IPS-18c (cell line): Measurements from ENCODE around the gene STX10.
"Not testable (repeated sequence)": the region's sequence is repeated elsewhere in the genome, so short reads cannot be mapped to it uniquely, and the experiment has no call there.

Experiments used
- H3K4me3 ChIP-seq: 2 replicates; pipeline ENCODE4 v1.7.0; 2013; ENCODE audit warnings: low read depth, mild to moderate bottlenecking, low read length, moderate library complexity; ENCODE audit not compliant: insufficient read depth
- H3K9me3 ChIP-seq: one replicate; pipeline ENCODE4 v1.6.1; 2013; ENCODE audit warnings: mild to moderate bottlenecking, low read length, moderate library complexity; ENCODE audit not compliant: control insufficient read depth, insufficient read depth

The STX10 gene

DNA sequence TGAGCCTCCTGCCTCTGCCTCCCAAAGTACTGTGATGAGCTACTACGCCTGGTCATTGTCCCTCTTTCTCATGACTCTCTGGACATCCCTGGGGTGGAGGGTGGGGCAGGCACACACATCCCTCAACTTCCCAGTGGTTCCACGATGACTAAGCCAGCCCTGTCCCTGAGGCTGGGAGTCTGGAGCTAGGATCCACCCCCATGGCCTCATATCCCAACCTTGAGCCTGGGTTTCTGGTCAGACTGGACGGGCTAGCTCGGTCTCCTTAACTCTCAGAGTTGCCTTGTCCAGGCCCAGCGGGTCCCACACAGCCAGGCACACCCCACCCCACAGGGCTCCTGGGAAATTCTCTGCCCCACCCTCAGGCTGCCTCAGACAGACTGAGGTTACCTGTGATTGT, 19.6 kb upstream of the STX10 start:
- Histone ChIP-seq H3K4me3 (no peak overlapping the region), H3K9me3 (no peaks in the 10 kb centered on the region)

DNA sequence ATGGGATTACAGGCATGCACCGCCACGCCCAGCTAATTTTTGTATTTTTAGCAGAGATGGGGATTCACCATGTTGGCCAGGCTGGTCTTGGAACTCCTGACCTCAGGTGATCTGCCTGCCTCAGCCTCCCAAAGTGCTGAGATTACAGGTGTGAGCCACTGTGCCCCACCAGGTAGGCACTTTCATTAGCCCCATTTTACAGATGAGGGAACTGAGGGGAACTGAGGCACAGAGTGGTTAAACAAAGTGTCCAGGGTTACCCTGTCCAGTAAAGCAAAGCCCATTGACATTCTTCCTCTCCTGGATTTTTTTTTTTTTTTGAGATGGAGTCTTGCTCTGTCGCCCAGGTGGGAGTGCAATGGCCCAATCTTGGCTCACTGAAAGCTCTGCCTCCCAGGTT, 16.0 kb upstream of the STX10 start:
- H3K4me3 ChIP-seq, H3K9me3 ChIP-seq: not testable (repeated sequence)

DNA sequence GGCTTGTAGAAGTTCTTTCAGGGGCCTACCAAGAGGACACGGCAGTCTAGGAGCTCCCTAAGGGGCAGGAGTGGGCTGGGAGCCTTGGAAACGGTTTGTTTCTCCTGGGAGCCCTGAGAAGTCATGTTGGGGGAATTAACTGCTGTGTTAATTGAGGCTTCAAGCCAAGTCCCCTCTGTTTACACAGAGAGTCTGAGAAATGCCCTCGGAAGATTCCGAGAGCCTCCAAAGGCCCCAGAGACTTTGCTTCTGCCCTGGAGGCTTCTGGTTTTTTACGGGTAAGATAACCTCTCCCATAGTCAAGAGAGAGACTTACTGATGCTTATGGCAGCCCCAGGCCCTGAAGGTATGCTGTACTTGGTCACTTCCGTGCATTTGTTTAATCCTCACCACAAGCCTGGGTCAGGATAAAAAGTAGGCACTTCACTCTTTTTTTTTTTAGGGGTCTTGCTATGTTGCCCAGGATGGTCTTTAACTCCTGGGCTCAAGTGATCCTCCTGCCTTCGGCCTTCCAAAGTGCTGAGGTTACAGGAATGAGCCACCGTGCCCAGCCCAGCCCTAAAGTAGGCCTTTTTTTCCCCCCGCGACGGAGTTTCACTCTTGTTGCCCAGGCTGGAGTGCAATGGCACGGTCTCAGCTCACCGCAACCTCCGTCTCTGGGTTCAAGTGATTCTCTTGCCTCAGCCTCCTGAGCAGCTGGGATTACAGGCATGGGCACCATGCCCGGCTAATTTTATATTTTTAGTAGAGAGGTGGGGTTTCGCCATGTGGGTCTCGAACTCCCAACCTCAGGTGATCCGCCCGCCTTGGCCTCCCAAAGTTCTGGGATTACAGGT, 15.2 kb upstream of the STX10 start:
- Histone ChIP-seq H3K9me3 (no peaks in the 10 kb centered on the region), H3K4me3 (peak overlapping the region; percentile 34)

DNA sequence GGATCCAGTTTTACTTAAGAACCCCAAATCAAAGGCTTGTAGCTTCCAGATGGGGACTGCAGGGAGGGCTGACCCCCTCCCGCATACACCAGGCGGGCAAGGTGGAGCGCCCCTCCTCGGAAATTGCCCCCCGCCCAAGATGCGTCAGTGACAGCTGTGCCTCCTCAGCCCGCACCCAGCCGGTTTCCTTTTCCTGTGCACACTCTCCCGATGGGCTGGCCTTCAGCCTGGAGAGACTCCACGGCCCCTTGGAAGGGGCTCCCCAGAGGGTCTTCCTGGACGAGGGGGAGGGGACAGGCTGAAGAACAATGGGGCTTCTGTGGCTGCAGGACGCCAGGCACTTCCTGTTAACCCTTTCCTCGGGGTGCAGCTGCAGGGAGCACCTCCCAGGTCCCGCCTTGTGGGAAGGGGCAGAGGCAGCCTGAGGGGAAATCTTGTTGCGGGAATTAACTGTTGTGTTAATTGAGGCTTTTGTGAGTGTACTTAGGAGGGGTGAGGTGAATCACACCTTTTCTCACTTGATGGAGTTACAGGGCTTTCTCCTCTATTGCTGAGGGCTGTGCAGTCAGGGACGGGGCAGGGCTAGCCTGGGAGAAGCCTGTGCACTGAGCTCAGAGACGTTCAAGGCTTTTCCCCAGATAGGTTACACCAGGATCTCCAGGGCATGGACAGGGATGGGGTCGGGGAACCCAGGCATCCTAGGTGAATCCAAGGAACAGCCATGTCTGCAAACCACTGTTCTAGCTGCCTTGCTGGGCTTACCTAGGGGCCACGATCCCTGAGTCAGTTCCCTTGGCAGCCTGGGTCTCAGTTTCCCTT, 14.4 kb upstream of the STX10 start:
- Histone ChIP-seq H3K9me3 (no peaks in the 10 kb centered on the region), H3K4me3 (peak overlapping the region; percentile 40)

DNA sequence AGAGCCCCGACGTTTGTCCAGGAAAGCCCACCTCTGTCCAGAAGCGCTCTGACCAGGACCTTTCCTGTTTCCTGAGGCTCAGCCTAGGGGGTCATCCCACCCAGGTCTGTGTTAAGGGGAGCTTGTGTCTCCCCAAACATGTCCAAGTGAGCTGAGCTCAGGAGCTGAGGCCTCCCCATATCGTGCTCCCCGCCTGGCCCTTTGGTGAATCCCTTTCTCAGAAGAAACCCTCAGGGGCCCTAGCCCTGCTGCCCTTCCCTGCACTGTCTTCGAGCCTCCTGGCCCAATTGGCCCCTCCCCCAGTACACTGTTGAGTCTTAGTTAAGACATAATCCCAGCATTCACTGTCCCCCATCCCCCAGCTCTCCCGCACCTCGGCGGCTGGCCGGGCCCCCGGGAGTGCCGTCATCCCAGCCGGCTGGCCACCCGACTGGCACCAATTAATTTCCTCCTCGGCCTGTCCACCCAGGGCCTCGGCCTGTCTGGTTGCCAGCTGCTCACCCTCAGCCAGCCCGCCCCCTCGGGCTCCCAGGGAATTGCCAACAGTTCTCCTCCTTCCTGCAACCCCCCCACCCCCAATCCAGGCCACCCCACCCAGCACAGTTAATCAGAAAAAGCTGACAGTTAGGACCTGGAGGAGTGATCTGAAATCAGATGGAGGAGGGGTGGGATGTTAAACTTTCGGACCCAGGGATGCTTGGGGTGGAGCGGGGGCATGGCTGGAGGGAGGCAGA, 13.6 kb upstream of the STX10 start:
- H3K4me3 ChIP-seq = peak overlapping the region; percentile 63
- H3K9me3 ChIP-seq = no peaks in the 10 kb centered on the region

DNA sequence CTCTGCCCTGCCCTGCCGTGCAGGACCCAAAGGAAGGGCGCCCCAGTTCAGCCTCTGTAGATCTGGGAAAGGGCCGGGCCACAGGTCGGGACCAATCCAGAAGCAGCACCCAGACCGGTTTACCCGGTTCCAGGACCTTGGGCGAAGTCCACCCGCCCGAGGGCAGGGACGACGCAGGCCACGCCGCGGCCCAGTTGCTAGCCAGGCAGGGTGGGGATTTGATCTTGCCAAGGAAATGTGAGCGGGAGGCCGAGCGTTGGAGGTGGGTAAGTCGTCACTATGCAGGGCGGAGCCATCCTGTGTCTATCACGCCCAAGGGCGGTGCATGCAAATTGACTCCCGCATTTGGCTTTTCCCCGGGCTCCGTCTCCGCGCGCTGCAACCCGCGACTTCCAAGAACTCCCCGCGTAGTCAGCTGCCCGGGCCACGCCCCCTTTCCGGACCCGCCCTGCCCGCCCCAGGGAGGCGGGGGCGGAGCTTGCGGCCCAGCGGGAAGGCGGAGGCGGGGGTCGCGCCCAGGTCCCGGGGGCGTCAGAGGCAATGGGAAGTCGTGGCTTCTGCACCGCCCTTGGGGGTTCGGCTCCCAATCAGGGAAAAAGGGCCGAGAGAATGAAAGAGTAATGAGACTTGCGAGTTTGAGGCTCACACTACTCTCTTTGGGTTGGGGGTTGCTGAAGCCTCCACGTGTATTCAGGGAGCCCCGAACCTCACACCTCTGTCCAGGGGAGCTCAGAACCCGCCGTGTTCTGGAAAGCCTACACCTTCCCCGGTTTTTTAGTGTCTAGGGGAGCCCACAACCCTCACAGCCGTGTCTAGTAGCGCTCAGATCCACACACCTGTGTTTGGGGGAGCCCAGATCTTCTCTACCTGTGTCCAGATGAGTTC, 12.8 kb upstream of the STX10 start:
- Histone ChIP-seq H3K9me3 (no peaks in the 10 kb centered on the region), H3K4me3 (peak overlapping the region; percentile 63)

DNA sequence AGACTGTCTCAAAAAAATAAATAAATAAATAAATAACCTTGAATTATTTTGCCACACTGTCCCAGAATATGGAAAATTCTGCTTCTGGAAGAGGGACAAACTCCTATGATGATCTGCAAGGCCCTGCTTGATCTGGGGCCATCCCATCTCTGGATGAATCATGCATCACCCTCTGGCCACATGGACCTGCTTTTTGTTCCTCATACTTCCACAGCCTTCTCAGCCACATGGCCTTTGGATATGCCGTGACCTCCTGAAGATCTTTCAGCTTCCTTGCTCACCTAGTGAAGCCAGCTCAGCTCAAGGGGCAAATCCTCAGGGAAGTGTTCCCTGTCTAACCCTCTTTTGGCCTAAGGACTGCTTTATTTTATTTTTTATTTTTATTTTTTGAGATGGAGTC, 10.4 kb upstream of the STX10 start:
- Histone ChIP-seq H3K9me3 (no peaks in the 10 kb centered on the region), H3K4me3 (no peak overlapping the region)

DNA sequence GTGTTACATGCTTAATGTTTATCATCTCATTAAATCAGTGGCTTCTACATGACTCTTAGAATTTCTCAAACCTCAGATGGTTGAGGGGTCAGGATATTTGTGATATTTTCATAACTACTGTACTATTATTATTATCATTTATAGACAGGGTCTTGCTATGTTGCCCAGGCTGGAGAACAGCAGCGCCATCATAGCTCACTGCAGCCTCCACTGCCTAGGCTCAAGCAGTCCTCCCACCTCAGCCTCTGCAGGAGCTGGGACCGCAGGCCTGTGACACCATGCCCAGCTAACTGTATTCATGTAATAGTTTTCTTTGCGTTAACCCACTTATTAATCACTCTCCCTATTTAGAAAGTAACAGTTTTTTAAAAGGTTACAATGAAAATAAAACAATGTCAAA, 9.5 kb upstream of the STX10 start:
- no peak overlapping the region for H3K4me3 ChIP-seq
- no peaks in the 10 kb centered on the region for H3K9me3 ChIP-seq

DNA sequence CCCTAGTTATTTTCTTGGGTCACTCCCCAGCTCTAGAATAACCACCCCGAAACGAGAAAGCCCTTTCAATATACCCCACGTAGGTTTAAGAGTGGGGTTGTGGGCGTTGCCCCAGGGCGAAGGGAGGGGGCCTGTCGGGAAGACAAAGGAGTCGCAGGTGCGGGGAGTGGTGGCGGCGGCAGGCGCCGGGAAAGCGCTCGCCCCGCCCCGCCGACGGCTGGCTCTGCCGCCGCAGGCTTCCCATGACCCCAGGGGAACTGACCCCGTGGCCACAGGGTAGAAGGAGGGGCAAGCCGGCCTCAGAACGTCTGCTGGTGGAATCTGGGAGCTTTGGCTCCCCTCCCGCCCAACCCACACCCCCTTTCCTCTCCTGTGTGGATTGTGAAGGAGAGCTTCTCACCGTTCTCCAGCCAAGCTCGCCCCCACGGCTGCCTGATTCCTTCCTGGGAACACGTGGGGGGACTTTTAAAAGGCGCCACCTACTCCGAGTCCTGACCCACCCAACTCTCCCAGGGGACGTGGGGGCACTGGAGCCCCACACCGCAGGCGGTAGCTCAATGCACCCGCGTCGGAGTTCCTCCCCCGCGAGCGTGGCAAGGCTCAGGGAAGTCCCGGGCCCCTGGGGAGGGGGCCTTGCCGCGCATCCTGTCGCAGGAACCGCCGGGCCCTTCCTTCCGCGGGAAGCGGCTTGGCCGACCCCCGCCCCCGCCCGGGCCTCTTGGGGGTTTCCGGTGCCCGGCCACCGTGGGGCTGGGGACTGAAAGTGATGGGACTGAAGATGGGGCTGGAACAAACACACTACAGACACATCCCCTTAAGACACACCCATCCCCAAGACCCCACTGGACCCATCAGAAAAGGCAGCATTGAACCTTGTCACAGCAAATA, 5.5 kb upstream of the STX10 start:
- Histone ChIP-seq H3K4me3 (peak overlapping the region; percentile 90), H3K9me3 (peaks cover 5% of the 10 kb centered on the region)

DNA sequence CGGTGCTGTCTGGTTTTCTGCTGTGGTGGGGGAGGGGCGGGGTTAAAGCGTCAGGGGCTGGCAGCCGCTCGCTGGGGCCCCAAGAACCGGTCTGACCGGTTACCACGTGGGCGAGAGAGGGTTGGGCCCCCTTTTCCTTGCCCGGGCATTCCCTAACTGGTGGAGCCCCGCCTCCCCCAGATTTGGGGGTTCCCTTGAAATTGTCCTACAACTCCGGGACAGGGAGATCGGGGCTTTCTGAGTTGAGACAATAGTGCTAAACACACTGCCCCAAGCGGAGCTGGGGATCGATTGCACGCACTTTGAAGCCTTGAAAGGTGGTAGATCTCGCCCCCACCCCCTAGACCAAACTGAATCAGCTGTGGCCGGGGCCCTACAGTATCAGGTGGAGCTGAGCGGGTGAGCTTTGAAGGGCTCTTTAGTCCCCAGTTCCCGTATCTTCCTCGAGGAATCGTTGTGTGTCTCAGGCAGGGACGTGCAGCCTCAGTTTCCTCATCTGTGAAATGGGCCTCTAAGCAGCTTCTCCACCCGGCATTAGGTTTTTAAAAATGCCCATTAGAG, 4.8 kb upstream of the STX10 start:
- Histone ChIP-seq H3K9me3 (peaks cover 5% of the 10 kb centered on the region), H3K4me3 (peak overlapping the region; percentile 90)

DNA sequence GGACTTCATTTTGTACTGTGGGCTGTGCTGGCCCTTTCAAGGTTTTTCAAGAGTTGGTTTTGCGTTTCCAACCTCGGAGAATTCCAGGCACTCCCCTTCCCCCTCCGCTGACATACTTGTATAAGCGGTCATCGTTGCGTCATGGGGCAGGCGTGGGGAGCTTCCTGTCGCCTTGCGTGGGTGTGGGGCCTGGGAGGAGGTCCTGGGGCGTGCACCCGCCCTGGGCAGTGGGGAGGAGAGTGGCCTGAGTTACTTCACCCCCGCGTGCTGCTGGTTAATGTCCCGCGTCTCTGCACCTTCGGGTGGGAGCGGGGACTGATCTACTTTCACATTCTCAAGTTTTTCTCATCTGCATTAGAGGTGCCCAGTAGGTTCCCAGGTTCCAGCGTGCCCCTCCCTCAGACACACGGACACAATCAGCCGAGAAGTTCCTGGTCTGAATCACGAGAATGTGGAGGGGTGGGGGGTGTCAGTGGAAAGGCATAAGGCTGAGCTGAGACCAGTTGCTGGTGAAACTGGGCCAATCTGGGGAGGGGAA, 4.1 kb upstream of the STX10 start:
- H3K4me3 ChIP-seq = peak overlapping the region; percentile 90

DNA sequence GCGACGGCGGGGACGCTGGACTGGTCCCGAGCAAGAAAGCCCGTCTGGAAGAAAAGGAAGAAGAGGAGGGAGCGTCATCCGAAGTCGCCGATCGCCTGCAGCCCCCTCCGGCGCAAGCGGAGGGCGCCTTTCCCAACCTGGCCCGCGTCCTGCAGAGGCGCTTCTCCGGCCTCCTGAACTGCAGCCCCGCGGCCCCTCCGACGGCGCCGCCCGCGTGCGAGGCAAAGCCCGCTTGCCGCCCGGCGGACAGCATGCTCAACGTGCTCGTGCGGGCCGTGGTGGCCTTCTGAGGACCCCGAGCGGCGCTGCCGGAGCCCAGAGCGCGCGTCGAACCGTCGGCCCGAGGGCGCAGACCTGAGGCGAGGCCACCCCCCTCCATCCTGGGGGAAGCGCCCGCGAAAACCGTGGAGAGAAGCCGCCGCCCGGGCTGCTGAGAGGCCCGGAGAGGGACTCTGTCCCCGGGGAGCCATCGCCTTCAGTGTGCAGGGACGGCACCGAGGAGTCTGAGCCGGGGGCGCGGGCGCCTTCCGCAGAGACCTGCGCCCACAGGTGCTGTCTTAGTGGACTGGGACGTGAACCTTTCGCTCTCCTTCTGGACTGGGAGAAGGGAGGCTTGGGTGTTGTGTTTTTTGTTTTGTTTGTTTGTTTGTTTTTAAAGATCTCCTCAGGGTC, 3.5 kb upstream of the STX10 start:
- peaks cover 5% of the 10 kb centered on the region for H3K9me3 ChIP-seq
- H3K4me3 ChIP-seq = peak overlapping the region; percentile 90

More for the DNA sequence above, 4.1 kb upstream of the STX10 start:
- H3K9me3 ChIP-seq = peaks cover 5% of the 10 kb centered on the region

DNA sequence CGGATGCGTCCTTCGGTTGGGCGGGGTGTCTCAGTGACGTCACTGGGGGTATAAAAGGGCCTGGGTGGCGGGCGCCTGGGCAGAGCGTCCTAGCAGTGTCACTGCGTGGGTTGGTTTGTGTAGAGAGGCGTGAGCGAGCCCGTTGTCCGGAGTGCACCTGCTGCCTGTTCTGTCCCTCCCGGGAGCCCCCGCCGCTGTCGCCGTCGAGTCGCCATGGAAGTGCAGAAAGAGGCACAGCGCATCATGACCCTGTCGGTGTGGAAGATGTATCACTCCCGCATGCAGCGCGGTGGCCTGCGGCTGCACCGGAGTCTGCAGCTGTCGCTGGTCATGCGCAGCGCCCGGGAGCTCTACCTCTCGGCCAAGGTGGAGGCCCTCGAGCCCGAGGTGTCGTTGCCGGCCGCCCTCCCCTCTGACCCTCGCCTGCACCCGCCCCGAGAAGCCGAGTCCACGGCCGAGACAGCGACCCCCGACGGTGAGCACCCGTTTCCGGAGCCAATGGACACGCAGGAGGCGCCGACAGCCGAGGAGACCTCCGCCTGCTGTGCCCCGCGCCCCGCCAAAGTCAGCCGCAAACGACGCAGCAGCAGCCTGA, 2.9 kb upstream of the STX10 start:
- peak overlapping the region; percentile 90 for H3K4me3 ChIP-seq

DNA sequence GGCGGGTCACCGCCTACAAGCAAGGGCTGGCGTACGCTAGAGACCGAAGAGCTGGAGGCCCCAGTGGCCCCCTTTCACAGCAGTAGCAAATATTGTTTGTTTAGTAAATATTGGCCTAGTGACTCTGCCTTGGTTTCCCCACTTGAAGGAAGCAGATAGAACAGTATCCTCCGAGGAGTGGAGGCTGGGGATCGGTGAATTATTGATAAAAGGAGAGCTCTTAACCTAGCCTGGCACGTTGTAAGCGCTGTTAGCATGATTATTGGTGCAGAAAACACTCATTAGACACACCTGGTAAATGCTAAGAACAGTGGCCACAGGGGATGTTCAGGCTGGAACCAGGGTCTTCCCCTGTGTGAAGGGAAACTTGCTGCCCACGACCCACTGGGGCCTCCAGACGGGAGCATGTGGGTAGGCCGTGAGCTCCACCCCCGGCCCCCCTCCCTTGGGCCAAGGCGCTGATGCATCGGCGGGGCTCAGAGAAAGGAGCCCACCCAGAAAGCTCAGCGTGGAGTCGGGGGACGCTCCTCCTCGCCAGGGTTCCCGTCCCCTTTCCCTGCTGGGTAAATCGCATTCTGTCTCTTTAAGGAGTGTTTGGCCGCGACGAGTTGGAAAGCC, 2.3 kb upstream of the STX10 start:
- peaks cover 5% of the 10 kb centered on the region for H3K9me3 ChIP-seq

More for the DNA sequence above, 2.9 kb upstream of the STX10 start:
- H3K9me3 ChIP-seq = peaks cover 5% of the 10 kb centered on the region

More for the DNA sequence above, 2.3 kb upstream of the STX10 start:
- H3K4me3 ChIP-seq = peak overlapping the region; percentile 90
